GM18499 (cell line): Measurements from ENCODE around the gene NCOA1.

Source experiments
- ATAC-seq: cut with Tn5 transposase; IDR thresholded peaks from one replicate; pipeline ENCODE4 v1.9.1; 2021; ENCODE audit warnings: moderate number of reproducible peaks; ENCODE audit not compliant: insufficient read depth, unreplicated experiment

The NCOA1 gene

GRCh38 chr2:24501813-24502212 lies 10.8 kb downstream of the NCOA1 start:
- ATAC-seq, result no peak

- no peak for ATAC-seq
Measured at GRCh38 chr2:24505534-24506275, 14.7 kb downstream of the NCOA1 start.

GRCh38 chr2:24507549-24507948 lies 16.5 kb downstream of the NCOA1 start:
- no peak for ATAC-seq

- no peak for ATAC-seq
Measured at GRCh38 chr2:24508878-24509277, 17.8 kb downstream of the NCOA1 start.

GRCh38 chr2:24509425-24509824 lies 18.4 kb downstream of the NCOA1 start:
- peak; percentile 78 for ATAC-seq

GRCh38 chr2:24509840-24510239 lies 18.8 kb downstream of the NCOA1 start:
- ATAC-seq, result peak; percentile 41

- ATAC-seq, result no peak
Measured at GRCh38 chr2:24510771-24511170, 19.7 kb downstream of the NCOA1 start.

GRCh38 chr2:24511198-24511597 lies 20.1 kb downstream of the NCOA1 start:
- no peak for ATAC-seq

GRCh38 chr2:24511894-24512293 lies 20.8 kb downstream of the NCOA1 start:
- no peak for ATAC-seq

- ATAC-seq, result no peak
Measured at GRCh38 chr2:24512404-24512803, 21.4 kb downstream of the NCOA1 start.

- no peak for ATAC-seq
Measured at GRCh38 chr2:24512831-24513230, 21.8 kb downstream of the NCOA1 start.

- no peak for ATAC-seq
Measured at GRCh38 chr2:24513281-24514071, 22.4 kb downstream of the NCOA1 start.

GRCh38 chr2:24514820-24515219 lies 23.8 kb downstream of the NCOA1 start:
- ATAC-seq, result no peak

GRCh38 chr2:24515335-24515734 lies 24.3 kb downstream of the NCOA1 start:
- no peak for ATAC-seq

GRCh38 chr2:24515831-24516230 lies 24.8 kb downstream of the NCOA1 start:
- ATAC-seq, result no peak

- no peak for ATAC-seq
Measured at GRCh38 chr2:24517247-24517646, 26.2 kb downstream of the NCOA1 start.

GRCh38 chr2:24520175-24520574 lies 29.1 kb downstream of the NCOA1 start:
- no peak for ATAC-seq

- ATAC-seq, result no peak
Measured at GRCh38 chr2:24521162-24521857, 30.3 kb downstream of the NCOA1 start.

- no peak for ATAC-seq
Measured at GRCh38 chr2:24521975-24522639, 31.1 kb downstream of the NCOA1 start.

- no peak for ATAC-seq
Measured at GRCh38 chr2:24527536-24527935, 36.5 kb downstream of the NCOA1 start.

GRCh38 chr2:24530796-24531195 lies 39.7 kb downstream of the NCOA1 start:
- ATAC-seq, result no peak
